Stimulated activated memory B cell treated with anti-CD40 and anti-IgM and Interleukin-4, amounts not matched to agents 10 μg/mL and 1 μg/mL and 100 μg/mL, for 72 hours (primary cell): ENCODE results near the gene ZDHHC20.

Experiments used
- ATAC-seq: fragments of 150-1000 bp; cut with Tn5 transposase; 2 replicates; pipeline ENCODE4 v1.10.0; 2021
- H3K27ac Mint-ChIP-seq: one replicate; pipeline ENCODE4 v1.8.0; 2022; ENCODE audit warnings: mild to moderate bottlenecking, mixed read lengths
- H3K27me3 Mint-ChIP-seq: one replicate; pipeline ENCODE4 v1.8.0; 2022; ENCODE audit warnings: mixed read lengths
- H3K36me3 Mint-ChIP-seq: one replicate; pipeline ENCODE4 v1.8.0; 2022; ENCODE audit warnings: mixed read lengths
- H3K4me1 Mint-ChIP-seq: one replicate; pipeline ENCODE4 v1.8.0; 2022; ENCODE audit warnings: mixed read lengths
- H3K4me3 Mint-ChIP-seq: one replicate; pipeline ENCODE4 v1.8.0; 2022; ENCODE audit warnings: mild to moderate bottlenecking, moderate library complexity, mixed read lengths
- H3K9me3 Mint-ChIP-seq: one replicate; pipeline ENCODE4 v1.8.0; 2022; ENCODE audit warnings: mixed read lengths

ZDHHC20 gene

GRCh38 chr13:21330126-21330861 is 128.8 kb downstream of the ZDHHC20 start:
- peaks cover 51% of the 10 kb centered on the region for H3K4me1 Mint-ChIP-seq
- H3K36me3 Mint-ChIP-seq = peaks cover 10% of the 10 kb centered on the region
- H3K27ac Mint-ChIP-seq = peak overlapping the region; percentile 57
- H3K27me3 Mint-ChIP-seq = no peaks in the 10 kb centered on the region
- no peaks in the 10 kb centered on the region for H3K9me3 Mint-ChIP-seq
- H3K4me3 Mint-ChIP-seq = peak overlapping the region; percentile 61
- peak; percentile 71 for ATAC-seq

DNA sequence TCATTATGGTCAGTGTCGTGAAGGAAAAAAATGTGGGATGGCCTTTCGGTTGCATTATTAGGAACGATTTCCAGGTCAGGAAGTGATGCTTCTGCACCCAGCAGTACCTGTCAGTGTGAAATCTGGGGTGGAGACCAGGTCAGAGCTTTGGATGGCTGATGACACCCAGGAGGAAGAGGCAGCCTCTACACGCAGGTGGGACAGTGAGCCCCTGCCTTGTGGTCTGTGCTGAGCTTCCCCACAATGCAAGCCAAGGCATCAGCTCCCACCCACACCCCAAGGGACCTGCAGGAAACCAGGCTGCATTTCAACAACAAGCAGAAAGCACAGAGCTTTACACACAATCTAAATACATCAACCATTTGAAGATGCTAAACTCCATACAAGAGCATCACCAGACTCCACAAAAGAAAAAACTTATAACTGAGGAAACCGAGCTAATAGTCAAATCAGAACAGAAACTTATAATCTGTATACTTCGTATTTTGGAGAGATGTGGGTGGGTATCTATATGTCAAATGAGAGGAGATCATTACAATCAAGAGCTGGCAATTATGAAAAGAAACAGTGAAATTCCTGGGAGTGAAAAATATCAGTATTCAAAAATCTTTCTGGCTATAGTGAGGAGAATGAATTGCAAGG is 130.1 kb downstream of the ZDHHC20 start:
- Mint-ChIP-seq H3K27ac (peak overlapping the region; percentile 57), H3K9me3 (no peaks in the 10 kb centered on the region)
- peak; percentile 71 for ATAC-seq

GRCh38 chr13:21328201-21328600 is 130.9 kb downstream of the ZDHHC20 start:
- peak overlapping the region; percentile 57 for H3K27ac Mint-ChIP-seq
- H3K9me3 Mint-ChIP-seq = no peaks in the 10 kb centered on the region
- H3K27me3 Mint-ChIP-seq = no peaks in the 10 kb centered on the region
- peaks cover 57% of the 10 kb centered on the region for H3K4me1 Mint-ChIP-seq
- no peak for ATAC-seq
- H3K4me3 Mint-ChIP-seq = no peak overlapping the region
- H3K36me3 Mint-ChIP-seq = peaks cover 5% of the 10 kb centered on the region

More for the DNA sequence above, 130.1 kb downstream of the ZDHHC20 start:
- H3K27me3 Mint-ChIP-seq = no peaks in the 10 kb centered on the region
- peaks cover 57% of the 10 kb centered on the region for H3K4me1 Mint-ChIP-seq
- peak overlapping the region; percentile 48 for H3K4me3 Mint-ChIP-seq
- peaks cover 5% of the 10 kb centered on the region for H3K36me3 Mint-ChIP-seq

GRCh38 chr13:21326155-21327031 is 132.7 kb downstream of the ZDHHC20 start:
- peak; percentile 69 for ATAC-seq

GRCh38 chr13:21324803-21325202 is 134.3 kb downstream of the ZDHHC20 start:
- no peaks in the 10 kb centered on the region for H3K9me3 Mint-ChIP-seq
- peak overlapping the region; percentile 13 for H3K27ac Mint-ChIP-seq
- peaks cover 43% of the 10 kb centered on the region for H3K4me1 Mint-ChIP-seq
- H3K4me3 Mint-ChIP-seq = no peak overlapping the region
- no peaks in the 10 kb centered on the region for H3K27me3 Mint-ChIP-seq
- ATAC-seq = no peak
- H3K36me3 Mint-ChIP-seq = peaks cover 9% of the 10 kb centered on the region

More at GRCh38 chr13:21326155-21327031, 132.7 kb downstream of the ZDHHC20 start:
- Mint-ChIP-seq H3K9me3 (no peaks in the 10 kb centered on the region), H3K27ac (peak overlapping the region; percentile 13), H3K4me1 (peaks cover 57% of the 10 kb centered on the region), H3K36me3 (peaks cover 5% of the 10 kb centered on the region), H3K4me3 (peak overlapping the region; percentile 81), H3K27me3 (no peaks in the 10 kb centered on the region)

- Mint-ChIP-seq H3K4me1 (peaks cover 25% of the 10 kb centered on the region), H3K4me3 (no peak overlapping the region), H3K36me3 (peaks cover 12% of the 10 kb centered on the region), H3K9me3 (no peaks in the 10 kb centered on the region), H3K27me3 (no peaks in the 10 kb centered on the region), H3K27ac (no peak overlapping the region)
- ATAC-seq = no peak
These were observed 136.1 kb downstream of the ZDHHC20 start for GRCh38 chr13:21322988-21323387.
